IPS DF 6.9 (cell line): Measurements from ENCODE around the gene MAPKAPK2.

ENCODE experiments used
- DNase-seq: peaks from one replicate; pipeline ENCODE4 v3.0.0-alpha.2; 2013; ENCODE audit warnings: low read depth, low spot score
- H3K27ac ChIP-seq: one replicate; pipeline ENCODE4 v1.5.1; 2013; ENCODE audit warnings: low read length, control low read depth
- H3K27me3 ChIP-seq: 2 replicates; pipeline ENCODE4 v1.6.1; 2013; ENCODE audit warnings: mild to moderate bottlenecking, low read length; ENCODE audit not compliant: control insufficient read depth, insufficient read depth
- H3K36me3 ChIP-seq: 2 replicates; pipeline ENCODE4 v1.6.1; 2013; ENCODE audit warnings: low read length; ENCODE audit not compliant: control insufficient read depth, insufficient read depth
- H3K4me1 ChIP-seq: 2 replicates; pipeline ENCODE4 v1.6.1; 2013; ENCODE audit warnings: low read length; ENCODE audit not compliant: control insufficient read depth, insufficient read depth
- H3K4me3 ChIP-seq: 2 replicates; pipeline ENCODE4 v1.5.1; 2013; ENCODE audit warnings: mild to moderate bottlenecking, low read length
- H3K9me3 ChIP-seq: 2 replicates; pipeline ENCODE4 v1.6.1; 2013; ENCODE audit warnings: low read length, inconsistent platforms; ENCODE audit not compliant: control insufficient read depth, insufficient read depth
- WGBS: extraction: QIAGEN DNeasy Blood & Tissue Kit; methylation state at CpG from one replicate; pipeline ENCODE4 v1.1.7; 2013; ENCODE audit warnings: mixed read lengths, missing lambda C conversion rate; ENCODE audit not compliant: insufficient read length, insufficient coverage; 5-methylcytosine and 5-hydroxymethylcytosine counted together

The MAPKAPK2 gene

GRCh38 chr1:206732992-206733391, 48.3 kb downstream of the MAPKAPK2 start:
- no CpG with 5 or more reads among the region's 11 CpGs for WGBS
- no peaks in the 10 kb centered on the region for H3K4me1 ChIP-seq

GRCh38 chr1:206734499-206735142, 49.9 kb downstream of the MAPKAPK2 start:
- Histone ChIP-seq H3K36me3 (peaks cover 4% of the 10 kb centered on the region; the same call in 1 of the 2 replicates), H3K4me3 (no peak overlapping the region), H3K4me1 (no peaks in the 10 kb centered on the region; the same call in 1 of the 2 replicates), H3K27ac (no peak overlapping the region), H3K9me3 (no peaks in the 10 kb centered on the region), H3K27me3 (no peaks in the 10 kb centered on the region)
- peak; percentile 27 for DNase-seq
- WGBS, result no CpG with 5 or more reads among the region's 9 CpGs

More at GRCh38 chr1:206732992-206733391, 48.3 kb downstream of the MAPKAPK2 start:
- Histone ChIP-seq H3K4me3 (no peak overlapping the region), H3K27me3 (no peaks in the 10 kb centered on the region), H3K27ac (no peak overlapping the region), H3K36me3 (peaks cover 4% of the 10 kb centered on the region; the same call in 1 of the 2 replicates), H3K9me3 (no peaks in the 10 kb centered on the region)
- no peak for DNase-seq

GRCh38 chr1:206735553-206736031, 50.9 kb downstream of the MAPKAPK2 start:
- peaks cover 4% of the 10 kb centered on the region; the same call in 1 of the 2 replicates for H3K36me3 ChIP-seq
- no CpG with 5 or more reads among the region's 5 CpGs for WGBS
- no peak overlapping the region for H3K4me3 ChIP-seq
- H3K27me3 ChIP-seq, result no peaks in the 10 kb centered on the region
- no peak overlapping the region for H3K27ac ChIP-seq
- H3K4me1 ChIP-seq, result peaks cover 1% of the 10 kb centered on the region; the same call in 1 of the 2 replicates
- H3K9me3 ChIP-seq, result no peaks in the 10 kb centered on the region
- DNase-seq, result no peak

GRCh38 chr1:206736878-206737728, 52.4 kb downstream of the MAPKAPK2 start:
- Histone ChIP-seq H3K4me1 (peaks cover 1% of the 10 kb centered on the region; the same call in 1 of the 2 replicates), H3K4me3 (no peak overlapping the region), H3K27me3 (no peaks in the 10 kb centered on the region), H3K27ac (no peak overlapping the region), H3K36me3 (no peaks in the 10 kb centered on the region), H3K9me3 (no peaks in the 10 kb centered on the region)
- no CpG with 5 or more reads among the region's 14 CpGs for WGBS
- DNase-seq, result no peak

GRCh38 chr1:206737729-206738201, 53.1 kb downstream of the MAPKAPK2 start:
- H3K27ac ChIP-seq, result no peak overlapping the region
- DNase-seq, result no peak
- no peaks in the 10 kb centered on the region for H3K27me3 ChIP-seq
- H3K9me3 ChIP-seq, result no peaks in the 10 kb centered on the region
- WGBS, result no CpG with 5 or more reads among the region's 3 CpGs
- no peak overlapping the region for H3K4me3 ChIP-seq
- peaks cover 1% of the 10 kb centered on the region; the same call in 1 of the 2 replicates for H3K4me1 ChIP-seq
- no peaks in the 10 kb centered on the region for H3K36me3 ChIP-seq

GRCh38 chr1:206738370-206739366, 54.0 kb downstream of the MAPKAPK2 start:
- DNase-seq, result no peak
- H3K9me3 ChIP-seq, result no peaks in the 10 kb centered on the region
- H3K36me3 ChIP-seq, result no peaks in the 10 kb centered on the region
- H3K27ac ChIP-seq, result no peak overlapping the region
- no peaks in the 10 kb centered on the region for H3K27me3 ChIP-seq
- H3K4me1 ChIP-seq, result peaks cover 1% of the 10 kb centered on the region; the same call in 1 of the 2 replicates
- WGBS, result no CpG with 5 or more reads among the region's 3 CpGs
- no peak overlapping the region for H3K4me3 ChIP-seq

- H3K9me3 ChIP-seq, result no peaks in the 10 kb centered on the region
- H3K4me1 ChIP-seq, result peaks cover 1% of the 10 kb centered on the region; the same call in 1 of the 2 replicates
- no peak overlapping the region for H3K4me3 ChIP-seq
- no peak for DNase-seq
- no peaks in the 10 kb centered on the region for H3K36me3 ChIP-seq
- WGBS, result no CpG with 5 or more reads among the region's 5 CpGs
- H3K27ac ChIP-seq, result no peak overlapping the region
- H3K27me3 ChIP-seq, result no peaks in the 10 kb centered on the region
These were observed 54.8 kb downstream of the MAPKAPK2 start for GRCh38 chr1:206739411-206740076.

GRCh38 chr1:206741142-206741701, 56.5 kb downstream of the MAPKAPK2 start:
- Histone ChIP-seq H3K4me1 (peaks cover 1% of the 10 kb centered on the region; the same call in 1 of the 2 replicates), H3K27ac (no peak overlapping the region), H3K4me3 (no peak overlapping the region), H3K9me3 (no peaks in the 10 kb centered on the region), H3K27me3 (no peaks in the 10 kb centered on the region), H3K36me3 (no peaks in the 10 kb centered on the region)
- WGBS, result no CpG with 5 or more reads among the region's 6 CpGs
- DNase-seq, result no peak

- WGBS, result no CpG with 5 or more reads among the region's 13 CpGs
- Histone ChIP-seq H3K36me3 (no peaks in the 10 kb centered on the region), H3K4me1 (peaks cover 1% of the 10 kb centered on the region; the same call in 1 of the 2 replicates), H3K9me3 (no peaks in the 10 kb centered on the region), H3K27me3 (no peaks in the 10 kb centered on the region), H3K27ac (no peak overlapping the region), H3K4me3 (no peak overlapping the region)
- DNase-seq, result no peak
These were observed 58.1 kb downstream of the MAPKAPK2 start for GRCh38 chr1:206742719-206743383.
